K562 (cell line): ENCODE measurements around the gene ARMH1. TPM values are rescaled to one million over a fixed set of nuclear protein-coding genes. Genes with fewer than 3 reads are reported as not detected.

Experiments
- ATAC-seq: fragments of 200-7000 bp; cut with Tn5 transposase; 3 replicates; pipeline ENCODE4 v1.9.1; 2020; ENCODE audit warnings: moderate library complexity
- BruUV-seq: library from RNA; stranded (reverse); fragments of 400-500 nt; replicated peaks from 2 replicates; lab custom pipeline; 2021; lab: Mats Ljungman, UMichigan
- CTCF ChIA-PET: fragments of 300-600 bp; formaldehyde crosslinking; extraction: SDS; loops from one replicate; lab custom pipeline; 2021; ENCODE audit warnings: low intra/inter-chr PET ratio; lab: Yijun Ruan, JAX
- POLR2A ChIA-PET: fragments of 300-600, 350-650 bp; sonication (Branson Sonifier 250); formaldehyde crosslinking; extraction: SDS; loops from one replicate; lab custom pipeline; 2021; ENCODE audit warnings: antibody characterized with exemption, inconsistent platforms; lab: Yijun Ruan, JAX
- DNase-seq, 4 experiments: peaks; one replicate each; pipeline versions ENCODE4 v3.0.0 to v3.0.0-alpha.2; 2011 to 2018; ENCODE audit warnings: low spot score in 3 of 4, mixed read lengths in 3 of 4; ENCODE audit errors: extremely low read depth in 1 of 4
- FAIRE-seq: peaks from 2 replicates; lab custom pipeline; 2011; peaks lifted over from hg19 to GRCh38; lab: Jason Lieb, UNC
- H2AFZ ChIP-seq: 2 replicates; pipeline ENCODE4 v1.6.0; 2011; ENCODE audit warnings: low read depth, low read length, control low read depth, inconsistent platforms
- H3K27ac ChIP-seq: fragments of 200-600 bp; 3 replicates; pipeline ENCODE4 v1.8.0; 2011; ENCODE audit warnings: low read depth, mild to moderate bottlenecking, control low read depth, inconsistent platforms, low read length, moderate library complexity, mixed read lengths; ENCODE audit errors: extremely low read depth
- H3K27me3 ChIP-seq, 2 experiments: fragments of 300-600 bp in 1 of 2; 2 replicates in 1 of 2; 3 replicates in 1 of 2; pipeline versions ENCODE4 v1.6.0 to v1.8.0; 2011; ENCODE audit warnings: inconsistent platforms in 2 of 2, low read length in 2 of 2, mild to moderate bottlenecking in 1 of 2, mixed read lengths in 1 of 2, moderate library complexity in 1 of 2; ENCODE audit not compliant: control insufficient read depth in 2 of 2, insufficient read depth in 2 of 2
- H3K36me3 ChIP-seq: fragments of 300-600 bp; 3 replicates; pipeline ENCODE4 v1.8.0; 2011; ENCODE audit warnings: mild to moderate bottlenecking, low read length, inconsistent platforms; ENCODE audit not compliant: control insufficient read depth, insufficient read depth
- H3K4me1 ChIP-seq, 2 experiments: fragments of 200-600 bp in 1 of 2; replicated peaks in 1 of 2; 2 replicates in 1 of 2; 3 replicates in 1 of 2; pipeline versions ENCODE4 v1.5.1 to v1.8.0; 2011; ENCODE audit warnings: inconsistent platforms in 2 of 2, low read length in 2 of 2, mild to moderate bottlenecking in 1 of 2, mixed read lengths in 1 of 2, moderate library complexity in 1 of 2; ENCODE audit not compliant: control insufficient read depth in 2 of 2, insufficient read depth in 2 of 2
- H3K4me2 ChIP-seq: 2 replicates; pipeline ENCODE4 v1.6.1; 2011; ENCODE audit warnings: low read length, control low read depth, inconsistent platforms, mixed read lengths; ENCODE audit not compliant: insufficient read depth
- H3K4me3 ChIP-seq: fragments of 200-600 bp; sonication (generic), shearing (Covaris generic); 2 replicates; pipeline ENCODE4 v1.5.1; 2016; ENCODE audit warnings: control low read depth, inconsistent platforms
- H3K79me2 ChIP-seq: fragments of 200-600 bp; 3 replicates; pipeline ENCODE4 v1.8.0; 2011; ENCODE audit warnings: low read length, inconsistent platforms; ENCODE audit not compliant: control insufficient read depth, insufficient read depth
- H3K9ac ChIP-seq, 2 experiments: 2 replicates each; pipeline versions ENCODE4 v1.6.0 to v1.6.1; 2011; ENCODE audit warnings: low read depth in 2 of 2, low read length in 2 of 2, control low read depth in 1 of 2, inconsistent platforms in 1 of 2, mild to moderate bottlenecking in 1 of 2, mixed read lengths in 1 of 2; ENCODE audit not compliant: insufficient read depth in 1 of 2
- H3K9me1 ChIP-seq: one replicate; pipeline ENCODE4 v1.6.0; 2011; ENCODE audit warnings: inconsistent platforms, mild to moderate bottlenecking, low read length, moderate library complexity; ENCODE audit not compliant: control insufficient read depth, insufficient read depth
- H3K9me3 ChIP-seq: replicated peaks from 2 replicates; pipeline ENCODE4 v1.5.1; 2011; ENCODE audit warnings: low read depth, low read length, inconsistent platforms; ENCODE audit not compliant: control insufficient read depth, insufficient read depth
- H4K20me1 ChIP-seq: replicated peaks from 2 replicates; pipeline ENCODE4 v1.6.1; 2011; ENCODE audit warnings: low read length, inconsistent platforms, mixed read lengths; ENCODE audit not compliant: control insufficient read depth, insufficient read depth
- CHD4 ChIP-seq: fragments of 200-600 bp; sonication (generic); IDR thresholded peaks from 3 replicates; pipeline ENCODE4 v1.6.1; 2012; ENCODE audit warnings: low read depth, mild to moderate bottlenecking, mixed read lengths, low read length, inconsistent platforms; ENCODE audit not compliant: insufficient read depth, insufficient replicate concordance, poor library complexity, severe bottlenecking
- NFIC ChIP-seq: fragments of 450-650 bp; IDR thresholded peaks from 2 replicates; pipeline ENCODE4 v1.6.1; 2017; ENCODE audit warnings: mild to moderate bottlenecking, inconsistent platforms
- POLR2G ChIP-seq: fragments of 200-400 bp; formaldehyde crosslinking; IDR thresholded peaks from 2 replicates; pipeline ENCODE4 v1.6.1; 2017; ENCODE audit warnings: low read depth, mild to moderate bottlenecking, antibody characterized with exemption, low read length, moderate library complexity
- TCF3 ChIP-seq: sonication (generic); formaldehyde crosslinking; IDR thresholded peaks from 2 replicates; pipeline ENCODE4 v1.4.0; 2020; ENCODE audit warnings: mild to moderate bottlenecking, missing genetic modification reagents
- WGBS: fragments of 100-300 bp; shearing (Covaris generic); methylation state at CpG from one replicate; pipeline ENCODE4 v1.1.6; 2016; ENCODE audit warnings: low coverage, mixed read lengths; ENCODE audit not compliant: insufficient coverage; ENCODE audit errors: missing lambda C conversion rate; 5-methylcytosine and 5-hydroxymethylcytosine counted together
- in situ Hi-C: fragments of 300-500 bp; cut with MboI; formaldehyde crosslinking; loops from 4 replicates; pipeline ENCODE4 v1.15.0; 2018; ENCODE audit warnings: inconsistent platforms, mixed read lengths
- intact Hi-C: fragments of 100-400 bp; cut with micrococcal nuclease; formaldehyde crosslinking; loops from 2 replicates; pipeline ENCODE4 v1.14.2; 2022
- polyA plus RNA-seq, 8 experiments: library from polyadenylated mRNA; depleted of rRNA in 4 of 8; stranded (reverse) in 5 of 8; unstranded in 3 of 8; fragments of >200 nt; fragmentation: Nextera tagmentation in 2 of 8; fragmentation: Illumina TruSeq in 1 of 8; extraction: Ambion mirVana in 2 of 8; extraction: Trizol in 1 of 8; gene quantifications; 2 replicates each; pipeline versions ENCODE4 v1.2.1 to v1.2.3, GENCODE V29; 2011 to 2014; ENCODE audit warnings: inconsistent platforms in 1 of 8, missing spikeins in 1 of 8
- total RNA-seq, 7 experiments: library from RNA; depleted of rRNA in 6 of 7; stranded (reverse); fragments of >200 nt in 6 of 7; fragmentation: Illumina TruSeq in 2 of 7; extraction: Trizol in 2 of 7; gene quantifications; 2 replicates each; pipeline versions ENCODE4 v1.2.1 to v1.2.3, GENCODE V29; 2011 to 2021; ENCODE audit warnings: low replicate concordance in 1 of 7
- TF ChIP-seq, protein P1 (sequence below): sonication (generic); formaldehyde crosslinking; IDR thresholded peaks from 2 replicates; pipeline ENCODE4 v1.8.0; 2022; ENCODE audit warnings: missing genetic modification reagents, mild to moderate bottlenecking, moderate library complexity, borderline replicate concordance

Gene ARMH1
- total and polyA plus RNA-seq, 9 of the 15 experiments (the other 6 are each of a cell fraction or from before 2014, with no cell fraction given), result 0.41 TPM; not detected in 8

DNA sequence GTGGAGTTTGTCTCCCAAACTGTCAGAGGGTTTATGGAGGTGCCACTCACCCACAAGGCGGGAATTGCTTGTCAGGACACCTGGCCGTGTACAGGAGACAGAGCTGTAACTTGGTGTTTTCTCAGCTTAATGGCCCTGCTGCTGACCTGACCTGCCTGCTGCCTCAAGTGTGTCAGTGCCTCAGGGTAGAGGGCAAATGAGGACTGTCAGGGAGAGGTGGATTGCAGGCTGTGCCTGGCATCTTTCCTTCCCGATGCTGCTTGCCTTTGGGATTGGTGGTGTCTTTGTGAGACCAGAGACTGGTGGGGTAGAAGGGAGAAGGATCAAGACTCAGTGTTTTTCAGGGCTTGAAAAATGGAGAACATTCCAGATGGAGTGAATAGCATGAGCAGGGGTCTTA is 31.6 kb upstream of the ARMH1 start (continued):
- TF ChIP-seq CHD4 (no peak), TCF3 (CRISPR knock-in tag) (no peak)
- TF ChIP-seq, protein P1, sequence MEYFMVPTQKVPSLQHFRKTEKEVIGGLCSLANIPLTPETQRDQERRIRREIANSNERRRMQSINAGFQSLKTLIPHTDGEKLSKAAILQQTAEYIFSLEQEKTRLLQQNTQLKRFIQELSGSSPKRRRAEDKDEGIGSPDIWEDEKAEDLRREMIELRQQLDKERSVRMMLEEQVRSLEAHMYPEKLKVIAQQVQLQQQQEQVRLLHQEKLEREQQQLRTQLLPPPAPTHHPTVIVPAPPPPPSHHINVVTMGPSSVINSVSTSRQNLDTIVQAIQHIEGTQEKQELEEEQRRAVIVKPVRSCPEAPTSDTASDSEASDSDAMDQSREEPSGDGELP (CRISPR knock-in tag), result no peak

DNA sequence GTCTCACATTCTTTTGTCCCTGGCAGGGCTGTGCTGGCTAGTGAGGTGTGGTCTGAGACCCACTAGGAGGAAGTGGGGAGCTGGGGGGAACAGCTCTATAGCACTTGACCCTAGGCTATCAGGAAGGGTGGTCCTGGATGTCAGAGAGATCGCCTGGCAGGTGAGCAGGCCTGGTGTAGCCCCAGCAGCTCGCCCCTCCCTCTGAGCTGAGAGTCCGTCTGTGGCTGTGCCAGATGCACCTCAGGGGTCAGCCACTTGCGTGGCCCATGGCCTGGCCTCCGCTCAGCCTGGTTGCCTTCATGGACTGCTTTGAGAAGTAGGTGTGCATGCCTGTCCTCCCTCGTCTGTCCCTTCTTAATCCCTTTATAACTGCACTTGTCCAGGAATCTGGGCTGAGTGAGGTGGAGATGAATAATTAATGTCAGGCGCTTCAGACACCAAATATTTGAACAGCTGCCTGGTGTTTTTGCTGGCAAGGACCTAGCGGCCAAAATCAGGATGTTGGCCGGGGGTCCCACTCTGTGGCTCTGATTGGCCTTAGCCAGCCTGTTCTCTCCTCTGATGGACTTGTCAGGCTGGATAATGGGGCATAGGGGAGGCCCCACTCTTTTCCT is 30.7 kb upstream of the ARMH1 start:
- 0 out of 2 replicates have a peak, but pooled peaks have one; percentile 39 for TF ChIP-seq POLR2G
- no peak for TF ChIP-seq NFIC
- Histone ChIP-seq H3K9me1 (peaks cover 2% of the 10 kb centered on the region), H4K20me1 (peaks cover 5% of the 10 kb centered on the region; the same call in 1 of the 2 replicates), H3K4me2 (no peak overlapping the region), H3K27me3 (no peaks in the 10 kb centered on the region), H2AFZ (no peak overlapping the region), H3K4me3 (no peak overlapping the region), H3K36me3 (peaks cover 97% of the 10 kb centered on the region), H3K79me2 (peaks cover 4% of the 10 kb centered on the region; the same call in 1 of the 3 replicates), H3K9ac (peak overlapping the region in 1 of 2 experiments; percentile 57; a peak in 1 of 4 replicates), H3K4me1 (peaks cover 4 to 10% of the 10 kb centered on the region in 2 experiments; a peak in 4 of 5 replicates), H3K27ac (no peak overlapping the region), H3K9me3 (no peaks in the 10 kb centered on the region)
- in situ Hi-C loops, result no loop called here
- ChIA-PET CTCF (no interaction called here), POLR2A (interaction anchor here (0.6 to 21.3 kb wide), 4 partner anchors 1 to 29 kb away, joined by 3 to 328 read pairs (median 166); no protein-coding TSS in a partner anchor)
- FAIRE-seq, result no peak
- BruUV-seq, result no TSS peak
- DNase-seq, result no peak
- no peak for ATAC-seq
- intact Hi-C loops, result no loop called here
- WGBS, result 86% methylated on average over 9 of the region's 9 CpGs
